ENCODE results near the gene PMVK.

Gene PMVK

DNA sequence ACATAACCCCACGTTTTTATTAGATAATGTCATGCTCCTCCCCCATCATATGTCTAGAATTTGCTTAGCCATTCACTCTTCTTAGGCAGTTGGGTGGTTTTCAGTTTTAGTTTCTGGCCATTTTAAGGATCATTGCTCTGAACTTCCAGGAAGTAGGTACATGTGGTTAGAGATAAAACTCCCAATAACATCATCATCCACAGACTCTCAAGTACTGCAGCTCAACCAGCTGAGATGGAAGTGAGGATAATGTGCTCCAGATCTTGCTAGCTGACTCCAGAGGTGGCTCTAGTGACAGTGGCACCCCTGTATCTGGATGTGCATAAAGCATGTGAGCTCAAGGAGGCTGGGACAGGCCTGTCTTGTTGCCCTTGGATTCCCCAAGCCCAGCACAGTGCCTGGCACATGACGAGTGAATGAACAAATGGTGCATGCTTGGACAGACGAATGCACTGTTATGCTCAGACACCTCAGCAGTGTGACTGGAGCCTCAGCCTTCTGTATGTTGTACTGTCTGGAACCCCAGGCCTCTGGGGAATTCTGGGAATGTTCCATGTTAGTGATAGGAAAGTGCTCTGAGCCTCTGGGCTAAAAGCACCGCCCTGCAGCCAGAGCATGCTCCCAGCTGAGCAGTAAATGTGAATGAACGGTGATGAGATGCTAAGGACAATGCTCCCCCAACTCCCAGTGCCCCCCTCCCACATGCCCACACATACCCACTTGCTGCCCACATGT is 50.1 kb downstream of the PMVK start:
- no peaks in the 10 kb centered on the region for H3K27me3 ChIP-seq (replicated peaks; ENCODE audit: control insufficient read depth, insufficient read depth, low read length)
- TF ChIP-seq, protein P1, sequence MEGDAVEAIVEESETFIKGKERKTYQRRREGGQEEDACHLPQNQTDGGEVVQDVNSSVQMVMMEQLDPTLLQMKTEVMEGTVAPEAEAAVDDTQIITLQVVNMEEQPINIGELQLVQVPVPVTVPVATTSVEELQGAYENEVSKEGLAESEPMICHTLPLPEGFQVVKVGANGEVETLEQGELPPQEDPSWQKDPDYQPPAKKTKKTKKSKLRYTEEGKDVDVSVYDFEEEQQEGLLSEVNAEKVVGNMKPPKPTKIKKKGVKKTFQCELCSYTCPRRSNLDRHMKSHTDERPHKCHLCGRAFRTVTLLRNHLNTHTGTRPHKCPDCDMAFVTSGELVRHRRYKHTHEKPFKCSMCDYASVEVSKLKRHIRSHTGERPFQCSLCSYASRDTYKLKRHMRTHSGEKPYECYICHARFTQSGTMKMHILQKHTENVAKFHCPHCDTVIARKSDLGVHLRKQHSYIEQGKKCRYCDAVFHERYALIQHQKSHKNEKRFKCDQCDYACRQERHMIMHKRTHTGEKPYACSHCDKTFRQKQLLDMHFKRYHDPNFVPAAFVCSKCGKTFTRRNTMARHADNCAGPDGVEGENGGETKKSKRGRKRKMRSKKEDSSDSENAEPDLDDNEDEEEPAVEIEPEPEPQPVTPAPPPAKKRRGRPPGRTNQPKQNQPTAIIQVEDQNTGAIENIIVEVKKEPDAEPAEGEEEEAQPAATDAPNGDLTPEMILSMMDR (IDR thresholded peaks at IDR 0.05; ENCODE audit: insufficient read depth, low read length, poor library complexity, severe bottlenecking), result no peak

DNA sequence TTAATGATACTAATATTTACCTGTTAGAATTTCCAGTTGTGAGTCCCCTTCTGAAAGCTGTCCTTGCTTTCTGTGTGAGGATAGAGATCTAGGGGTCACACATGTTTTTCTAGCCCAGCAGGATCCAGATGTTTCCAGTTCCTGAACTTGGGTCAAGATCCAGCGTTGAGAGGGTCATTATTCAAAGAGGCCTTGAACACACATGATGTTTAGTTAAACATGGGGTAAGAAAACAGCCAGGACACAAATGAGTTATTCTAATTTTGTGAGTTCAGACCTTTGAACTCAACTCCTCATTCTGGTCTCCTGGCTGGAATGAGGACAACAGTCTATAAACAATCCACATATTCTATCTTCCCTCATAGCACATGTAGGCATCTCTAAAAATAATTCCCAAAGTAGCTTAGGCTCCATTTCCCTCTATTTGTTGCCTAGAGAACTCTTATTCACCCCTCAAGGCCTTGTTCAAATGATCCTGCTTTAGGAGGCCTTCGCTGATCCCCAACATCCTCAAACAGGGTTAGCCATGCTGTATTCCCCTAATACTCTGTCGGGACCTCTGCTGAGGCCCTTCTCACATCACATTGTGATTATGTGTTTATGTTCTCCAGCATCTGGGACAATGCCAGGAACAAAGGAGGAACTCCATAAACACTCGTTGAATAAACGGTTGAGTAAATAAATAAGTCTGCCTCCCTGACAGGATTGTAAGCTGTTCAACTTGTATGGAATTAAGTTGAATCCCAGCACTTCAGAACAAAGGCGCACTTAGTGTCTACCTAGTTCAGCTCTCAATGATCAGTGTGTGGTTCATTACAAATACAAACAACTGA is 51.4 kb downstream of the PMVK start:
- Histone ChIP-seq H3K4me3 (replicated peaks; ENCODE audit: low read depth, low read length) (no peak overlapping the region), H3K27me3 (replicated peaks; ENCODE audit: control insufficient read depth, insufficient read depth, low read length) (no peaks in the 10 kb centered on the region), H3K36me3 (ENCODE audit: control insufficient read depth, insufficient read depth, low read length) (no peaks in the 10 kb centered on the region)
- TF ChIP-seq, protein P1 (IDR thresholded peaks at IDR 0.05; ENCODE audit: insufficient read depth, low read length, poor library complexity, severe bottlenecking), result no peak
- no peak for DNase-seq (ENCODE audit: extremely low read depth, insufficient read length)

More for the DNA sequence above, 50.1 kb downstream of the PMVK start:
- DNase-seq (ENCODE audit: extremely low read depth, insufficient read length), result no peak
- Histone ChIP-seq H3K4me3 (replicated peaks; ENCODE audit: low read depth, low read length) (no peak overlapping the region), H3K36me3 (ENCODE audit: control insufficient read depth, insufficient read depth, low read length) (no peaks in the 10 kb centered on the region)

DNA sequence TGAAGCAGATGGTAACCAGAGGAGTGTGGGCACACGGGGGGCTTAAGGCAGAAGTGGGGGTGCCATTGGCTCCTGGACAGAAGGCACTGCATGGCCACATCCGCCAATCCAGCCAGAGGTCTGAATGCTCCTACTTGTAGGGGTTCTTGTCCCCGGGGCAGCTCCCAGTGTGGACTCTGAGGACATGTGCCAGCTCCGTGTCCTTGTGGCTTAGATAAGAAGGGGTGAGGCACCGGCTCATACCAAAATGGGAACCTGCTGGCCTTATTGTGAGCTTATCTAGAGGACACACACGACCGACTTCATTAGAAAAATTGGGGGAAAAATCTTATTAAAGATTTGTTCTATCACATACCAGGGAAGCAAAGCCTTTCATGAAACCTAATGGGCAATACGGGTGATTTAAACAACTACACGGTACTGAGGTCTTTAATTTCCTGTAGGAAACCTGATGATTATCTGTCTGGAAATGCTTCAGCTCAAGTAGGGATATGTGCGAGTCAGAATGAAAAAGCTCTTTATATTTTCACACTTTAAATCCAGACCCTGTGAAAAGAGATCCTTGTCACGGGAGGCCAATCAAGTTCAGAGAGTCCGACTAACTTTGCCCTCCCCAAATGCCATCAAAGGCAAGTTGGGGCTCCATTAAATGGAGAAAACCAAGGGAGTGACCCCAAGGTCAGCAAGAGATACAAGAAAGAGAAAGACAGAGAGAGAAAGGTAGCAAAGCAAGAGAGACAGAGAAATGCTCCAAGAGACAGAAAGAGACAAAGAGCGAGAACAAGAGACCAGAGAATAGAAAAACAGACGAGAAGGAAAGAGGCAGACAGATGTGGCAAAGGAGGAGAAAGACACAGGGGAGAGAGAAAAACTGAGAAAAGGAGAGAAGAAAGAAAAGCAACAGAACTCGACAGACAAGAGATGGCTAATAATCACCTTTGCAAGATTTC is 52.3 kb downstream of the PMVK start:
- H3K4me3 ChIP-seq (replicated peaks; ENCODE audit: low read depth, low read length), result no peak overlapping the region
- TF ChIP-seq, protein P1 (IDR thresholded peaks at IDR 0.05; ENCODE audit: insufficient read depth, low read length, poor library complexity, severe bottlenecking), result no peak
- DNase-seq (ENCODE audit: extremely low read depth, insufficient read length), result no peak

DNA sequence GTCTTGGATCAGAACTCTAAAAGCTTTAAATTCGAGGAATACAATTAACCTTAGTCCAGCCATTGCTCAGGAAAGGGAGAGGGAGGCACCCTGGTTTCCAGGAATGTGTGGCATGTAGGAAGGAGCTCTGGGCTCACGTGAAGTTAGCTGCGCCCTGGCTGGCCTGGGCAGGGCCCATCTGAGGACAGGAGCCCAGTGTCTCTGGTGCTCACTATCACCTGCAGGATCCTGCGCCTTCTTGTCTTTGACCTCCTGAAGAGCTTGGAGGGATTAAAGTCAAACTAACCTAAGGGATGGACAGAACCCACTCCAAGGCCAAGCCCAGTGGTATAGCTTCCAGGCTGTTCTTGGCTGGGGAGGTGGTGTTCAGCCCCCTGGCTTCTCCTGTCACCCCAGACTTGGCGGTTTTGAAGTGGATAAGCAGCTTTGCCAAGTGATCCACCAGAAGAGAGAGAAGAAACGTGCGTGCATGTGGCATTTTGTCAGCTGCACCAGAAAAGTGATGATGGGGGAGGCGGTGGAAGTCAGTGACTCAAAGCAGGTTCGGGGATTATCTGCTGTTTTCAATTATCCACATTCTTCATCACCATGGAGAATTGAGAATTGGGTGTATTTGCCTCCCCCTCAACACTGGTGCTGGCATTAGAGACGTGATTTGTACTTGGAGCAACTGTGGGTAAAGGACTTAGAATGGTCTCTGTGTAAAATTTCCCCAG is 54.5 kb downstream of the PMVK start:
- DNase-seq (ENCODE audit: extremely low read depth, insufficient read length), result no peak
- H3K4me3 ChIP-seq (replicated peaks; ENCODE audit: low read depth, low read length), result no peak overlapping the region
- TF ChIP-seq, protein P1 (IDR thresholded peaks at IDR 0.05; ENCODE audit: insufficient read depth, low read length, poor library complexity, severe bottlenecking), result no peak
- no peaks in the 10 kb centered on the region for H3K36me3 ChIP-seq (ENCODE audit: control insufficient read depth, insufficient read depth, low read length)
- no peaks in the 10 kb centered on the region for H3K27me3 ChIP-seq (replicated peaks; ENCODE audit: control insufficient read depth, insufficient read depth, low read length)

More for the DNA sequence above, 52.3 kb downstream of the PMVK start:
- H3K27me3 ChIP-seq (replicated peaks; ENCODE audit: control insufficient read depth, insufficient read depth, low read length), result no peaks in the 10 kb centered on the region
- H3K36me3 ChIP-seq (ENCODE audit: control insufficient read depth, insufficient read depth, low read length), result no peaks in the 10 kb centered on the region

DNA sequence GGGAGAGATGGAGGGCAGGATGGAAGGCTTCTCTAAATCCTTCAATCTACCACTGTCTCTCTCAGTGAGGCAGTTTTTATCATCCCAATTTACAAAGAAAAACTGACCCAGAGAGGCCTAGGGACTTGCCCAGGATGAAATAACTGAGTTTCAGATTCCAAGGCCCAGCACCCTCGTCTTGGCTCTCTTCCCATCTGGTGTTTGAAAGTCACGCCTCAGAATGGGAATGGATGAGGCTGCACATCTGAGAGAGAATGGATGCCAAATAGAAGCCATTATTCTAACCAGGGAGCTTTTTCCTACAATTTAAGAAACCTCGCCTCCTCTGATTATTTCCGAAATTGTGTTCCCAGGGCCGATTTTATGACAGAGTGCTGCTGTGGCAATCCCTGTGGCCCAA is 55.8 kb downstream of the PMVK start:
- H3K36me3 ChIP-seq (ENCODE audit: control insufficient read depth, insufficient read depth, low read length), result no peaks in the 10 kb centered on the region
- TF ChIP-seq, protein P1 (IDR thresholded peaks at IDR 0.05; ENCODE audit: insufficient read depth, low read length, poor library complexity, severe bottlenecking), result no peak
- no peak for DNase-seq (ENCODE audit: extremely low read depth, insufficient read length)

More for the DNA sequence above, 55.8 kb downstream of the PMVK start:
- Histone ChIP-seq H3K27me3 (replicated peaks; ENCODE audit: control insufficient read depth, insufficient read depth, low read length) (no peaks in the 10 kb centered on the region), H3K4me3 (replicated peaks; ENCODE audit: low read depth, low read length) (no peak overlapping the region)
